K562 treated with DMSO at 1 percent for 4 hours (cell line): ENCODE results near the gene SMIM9. TPM values are rescaled to one million over a fixed set of nuclear protein-coding genes. Genes with fewer than 3 reads are reported as not detected.

Experiments used
- total RNA-seq: library from RNA; unstranded; fragments of 300-600 nt; gene quantifications from 2 replicates; pipeline ENCODE4 v1.2.3, GENCODE V29; 2022; ENCODE audit not compliant: insufficient read depth

SMIM9 gene
- total RNA-seq = not detected in 2 replicates

GRCh38 chrX:154834562-154834961 is at the start of gene SMIM9:
Gene SMIM9, minus strand, starts transcription at chrX:154834662. Its CDS starts 3,806 bp downstream, at chrX:154830856.

GRCh38 chrX:154804957-154805695 is 29.3 kb downstream of the SMIM9 start, which contains the start of gene MPP1:
Gene MPP1, minus strand, starts transcription at chrX:154805485. Its CDS starts 112 bp downstream, at chrX:154805373.

Other genes with a start within 250 kb of the SMIM9 start
- not detected in 2 replicates for gene CTAG1A, start 249.5 kb downstream of the SMIM9 start, total RNA-seq
- not detected in 2 replicates for gene CTAG1B, start 215.4 kb downstream of the SMIM9 start, total RNA-seq
- gene CTAG2, start 181.1 kb downstream of the SMIM9 start, total RNA-seq = 30.2 and 37.9 TPM in 2 replicates
- 7.2 and 12.8 TPM in 2 replicates for gene GAB3, start 83.6 kb downstream of the SMIM9 start, total RNA-seq
- gene DKC1, start 71.8 kb downstream of the SMIM9 start, total RNA-seq = 79.4 and 94.2 TPM in 2 replicates
- gene MPP1, start 29.2 kb downstream of the SMIM9 start, total RNA-seq = 312 and 360 TPM in 2 replicates
- gene F8A1, start 51.7 kb upstream of the SMIM9 start, total RNA-seq = not detected in 2 replicates
- gene F8, start 188.1 kb upstream of the SMIM9 start, total RNA-seq = 2.5 and 3.5 TPM in 2 replicates
- gene FUNDC2, start 192.2 kb upstream of the SMIM9 start, total RNA-seq = 85.1 and 96.7 TPM in 2 replicates
- 11.5 and 14.6 TPM in 2 replicates for gene CMC4, start 236.5 kb upstream of the SMIM9 start, total RNA-seq
- gene MTCP1, start 236.5 kb upstream of the SMIM9 start, total RNA-seq = 3.9 and 8.4 TPM in 2 replicates
- gene BRCC3, start 236.8 kb upstream of the SMIM9 start, total RNA-seq = 8.7 and 11.0 TPM in 2 replicates